Gastroesophageal sphincter (tissue), 4 donors: ENCODE measurements around the gene CNTNAP5. TPM values are rescaled to one million over a fixed set of nuclear protein-coding genes. Genes with fewer than 3 reads are reported as not detected.

Source experiments
- ATAC-seq: fragments of 150-250 bp; one replicate; pipeline ENCODE4 v1.9.1; 2016; ENCODE audit warnings: mild to moderate bottlenecking, moderate library complexity
- H3K27ac ChIP-seq, 4 donors: fragments of 200-600 bp; sonication (generic) in 3 of 4; 1 replicate in 3 of 4; 2 replicates in 1 of 4; pipeline ENCODE4 v1.5.1; 2016 to 2019
- H3K27me3 ChIP-seq: fragments of 200-600 bp; sonication (generic); one replicate; pipeline ENCODE4 v1.5.1; 2019
- H3K36me3 ChIP-seq, 2 donors: fragments of 200-600 bp; sonication (generic); one replicate each; pipeline ENCODE4 v1.5.1; 2019; ENCODE audit warnings: control low read depth in 1 of 2
- H3K4me1 ChIP-seq, 3 donors: fragments of 200-600 bp; sonication (generic); 1 replicate in 2 of 3; 2 replicates in 1 of 3; pipeline ENCODE4 v1.5.1; 2016 to 2019; ENCODE audit warnings: control low read depth in 2 of 3
- H3K4me3 ChIP-seq, 2 donors: fragments of 200-600 bp; sonication (generic); one replicate each; pipeline ENCODE4 v1.5.1; 2019; ENCODE audit warnings: mild to moderate bottlenecking in 1 of 2, moderate library complexity in 1 of 2
- H3K9me3 ChIP-seq, 3 donors: fragments of 200-600 bp; sonication (generic); one replicate each; pipeline ENCODE4 v1.5.1; 2017 to 2019; ENCODE audit warnings: control low read depth in 2 of 3
- CTCF ChIP-seq, 4 experiments: fragments of 200-600 bp in 2 of 4; fragments of 450-650 bp in 2 of 4; sonication (generic) in 1 of 4; IDR thresholded peaks; one replicate each; pipeline ENCODE4 v1.5.1; 2017 to 2019; ENCODE audit warnings: antibody characterized with exemption in 4 of 4, mild to moderate bottlenecking in 2 of 4, moderate library complexity in 2 of 4
- EP300 ChIP-seq: sonication (generic); formaldehyde crosslinking; IDR thresholded peaks from one replicate; pipeline ENCODE4 v1.6.1; 2017; ENCODE audit warnings: antibody characterized with exemption, mild to moderate bottlenecking
- POLR2A ChIP-seq, 2 donors: fragments of 450-650 bp; IDR thresholded peaks; one replicate each; pipeline ENCODE4 v1.6.1; 2017; ENCODE audit warnings: antibody characterized with exemption in 2 of 2, mild to moderate bottlenecking in 2 of 2, moderate library complexity in 1 of 2
- POLR2AphosphoS5 ChIP-seq: sonication (generic); formaldehyde crosslinking; IDR thresholded peaks from one replicate; pipeline ENCODE4 v1.6.1; 2017; ENCODE audit warnings: antibody characterized with exemption
- WGBS, 2 donors: methylation state at CpG; one replicate each; pipeline ENCODE4 v1.1.5; 2018; ENCODE audit warnings: low coverage in 1 of 2; 5-methylcytosine and 5-hydroxymethylcytosine counted together
- total RNA-seq, 4 donors: library from RNA; depleted of rRNA; stranded (reverse); fragments of >200 nt; gene quantifications; one replicate each; pipeline ENCODE4 v1.1.0, GENCODE V29; 2016

The CNTNAP5 gene
- total RNA-seq, 4 donors from 2014 or later = 3.2 TPM; not detected in 3

- Histone ChIP-seq H3K27me3 (no peaks in the 10 kb centered on the region), H3K9me3 (no peaks in the 10 kb centered on the region), H3K27ac (no peak overlapping the region), H3K4me1 (no peaks in the 10 kb centered on the region), H3K36me3 (no peaks in the 10 kb centered on the region), H3K4me3 (no peak overlapping the region)
- TF ChIP-seq POLR2A (IDR thresholded peaks at IDR 0.05) = no peak
- TF ChIP-seq EP300 = no peak
- no peak for TF ChIP-seq CTCF (IDR thresholded peaks at IDR 0.05)
- TF ChIP-seq POLR2AphosphoS5 = no peak
- WGBS, 2 donors = 100% methylated on average over 1 of the region's 1 CpG
- no peak for ATAC-seq
These were observed 890.5 kb downstream of the CNTNAP5 start for GRCh38 chr2:124915567-124915966.

- H3K27me3 ChIP-seq = no peaks in the 10 kb centered on the region
- 83 to 100% methylated on average over 2 of the region's 2 CpGs for WGBS, 2 donors
- H3K36me3 ChIP-seq = no peaks in the 10 kb centered on the region
- H3K9me3 ChIP-seq = no peaks in the 10 kb centered on the region
- no peak for TF ChIP-seq CTCF (IDR thresholded peaks at IDR 0.05)
- no peak for TF ChIP-seq POLR2AphosphoS5
- TF ChIP-seq EP300 = no peak
- no peak for TF ChIP-seq POLR2A (IDR thresholded peaks at IDR 0.05)
- H3K27ac ChIP-seq = no peak overlapping the region
- no peak for ATAC-seq
- no peak overlapping the region for H3K4me3 ChIP-seq
- no peaks in the 10 kb centered on the region for H3K4me1 ChIP-seq
These were observed 894.2 kb downstream of the CNTNAP5 start for GRCh38 chr2:124919296-124919695.

GRCh38 chr2:124920448-124920847, 895.4 kb downstream of the CNTNAP5 start:
- H3K4me3 ChIP-seq = no peak overlapping the region
- TF ChIP-seq CTCF (IDR thresholded peaks at IDR 0.05) (no peak), POLR2A (IDR thresholded peaks at IDR 0.05) (no peak), POLR2AphosphoS5 (no peak)
- H3K36me3 ChIP-seq = no peaks in the 10 kb centered on the region
- H3K27me3 ChIP-seq = no peaks in the 10 kb centered on the region
- WGBS, 2 donors = 94 to 100% methylated on average over 1 of the region's 1 CpG
- no peak for ATAC-seq
- H3K27ac ChIP-seq = no peak overlapping the region
- no peaks in the 10 kb centered on the region for H3K9me3 ChIP-seq
- no peaks in the 10 kb centered on the region for H3K4me1 ChIP-seq

- no peaks in the 10 kb centered on the region for H3K4me1 ChIP-seq
These were observed 896.1 kb downstream of the CNTNAP5 start for GRCh38 chr2:124921191-124921590.

More at GRCh38 chr2:124921191-124921590, 896.1 kb downstream of the CNTNAP5 start:
- no peak for TF ChIP-seq EP300
- TF ChIP-seq POLR2A (IDR thresholded peaks at IDR 0.05) = no peak
- no peak for TF ChIP-seq POLR2AphosphoS5
- no peak for TF ChIP-seq CTCF (IDR thresholded peaks at IDR 0.05)
- H3K36me3 ChIP-seq = no peaks in the 10 kb centered on the region
- no peak overlapping the region for H3K27ac ChIP-seq
- 87 to 100% methylated on average over 2 to 5 of the region's 5 CpGs for WGBS, 2 donors
- ATAC-seq = no peak
- H3K27me3 ChIP-seq = no peaks in the 10 kb centered on the region
- H3K4me3 ChIP-seq = no peak overlapping the region
- H3K9me3 ChIP-seq = no peaks in the 10 kb centered on the region
